Measurements from ENCODE around the gene CPN1.

CPN1 gene

GRCh38 chr10:99994801-99995200 is 86.9 kb downstream of the CPN1 start:
- Mint-ChIP-seq H3K9me3 (no peaks in the 10 kb centered on the region), H3K4me1 (ENCODE audit: low read depth in 2 of 2) (peaks cover 12 to 16% of the 10 kb centered on the region in 2 donors), H3K36me3 (ENCODE audit: insufficient read depth) (no peaks in the 10 kb centered on the region), H3K27me3 (no peaks in the 10 kb centered on the region), H3K4me3 (peak overlapping the region in 1 of 2 donors; percentile 12), H3K27ac (peak overlapping the region; percentile 53 to 85)
- no peak for ATAC-seq (replicated peaks)
- DNase-seq = no peak

GRCh38 chr10:99993701-99994689 is 87.7 kb downstream of the CPN1 start:
- H3K36me3 Mint-ChIP-seq (ENCODE audit: insufficient read depth) = no peaks in the 10 kb centered on the region
- H3K27ac Mint-ChIP-seq = peak overlapping the region; percentile 61 to 85
- no peaks in the 10 kb centered on the region for H3K9me3 Mint-ChIP-seq
- H3K27me3 Mint-ChIP-seq = no peaks in the 10 kb centered on the region
- peak; percentile 97 for ATAC-seq (replicated peaks)
- H3K4me1 Mint-ChIP-seq (ENCODE audit: low read depth in 2 of 2) = peaks cover 12 to 16% of the 10 kb centered on the region in 2 donors
- peak overlapping the region; percentile 21 to 54 for H3K4me3 Mint-ChIP-seq
- DNase-seq = peak; percentile 16 to 22 (median 16)
